Measurements from ENCODE around the gene ITFG2. TPM values are rescaled to one million over a fixed set of nuclear protein-coding genes. Genes with fewer than 3 reads are reported as not detected.

Gene ITFG2
- polyA plus RNA-seq, 1 experiment, result 17.4 TPM

- ChIA-PET CTCF (interaction anchor here (0.7 to 1.2 kb wide), 2 partner anchors 15 to 221 kb away, joined by 3 to 4 read pairs; partner anchors contain the start of gene NRIP2), POLR2A (interaction anchor here (0.6 kb wide), 1 partner anchor 209 kb away, joined by 4 read pairs; no protein-coding TSS in a partner anchor)
- DNase-seq (ENCODE audit: low read depth, low spot score), result no peak
- H3K27me3 ChIP-seq (ENCODE audit: control insufficient read depth, insufficient read depth, low read length), result no peaks in the 10 kb centered on the region
- TF ChIP-seq CTCF (IDR thresholded peaks at IDR 0.05; ENCODE audit: low read depth, low read length), result no peak
- no peak overlapping the region for H3K4me3 ChIP-seq (ENCODE audit: low read depth, low read length)
- H3K27ac ChIP-seq (ENCODE audit: low read depth, low read length), result no peak overlapping the region
- no peaks in the 10 kb centered on the region; the same call in 1 of the 2 replicates for H3K9me3 ChIP-seq (ENCODE audit: control insufficient read depth, insufficient read depth, low read length)
These were observed 7.3 kb downstream of the ITFG2 start for GRCh38 chr12:2819810-2820209.

GRCh38 chr12:2820432-2820831 is 8.0 kb downstream of the ITFG2 start:
- H3K27me3 ChIP-seq (ENCODE audit: control insufficient read depth, insufficient read depth, low read length), result no peaks in the 10 kb centered on the region
- CTCF ChIA-PET, result interaction anchor here (1.2 kb wide), 1 partner anchor 221 kb away, joined by 3 read pairs; no protein-coding TSS in a partner anchor
- no peak overlapping the region for H3K4me3 ChIP-seq (ENCODE audit: low read depth, low read length)
- DNase-seq (ENCODE audit: low read depth, low spot score), result no peak
- H3K9me3 ChIP-seq (ENCODE audit: control insufficient read depth, insufficient read depth, low read length), result no peaks in the 10 kb centered on the region; the same call in 1 of the 2 replicates
- TF ChIP-seq CTCF (IDR thresholded peaks at IDR 0.05; ENCODE audit: low read depth, low read length), result no peak
- H3K27ac ChIP-seq (ENCODE audit: low read depth, low read length), result no peak overlapping the region
- POLR2A ChIA-PET, result no interaction called here

GRCh38 chr12:2823483-2823882 is 11.0 kb downstream of the ITFG2 start:
- POLR2A ChIA-PET, result no interaction called here
- no peaks in the 10 kb centered on the region; the same call in 1 of the 2 replicates for H3K9me3 ChIP-seq (ENCODE audit: control insufficient read depth, insufficient read depth, low read length)
- no peak for TF ChIP-seq CTCF (IDR thresholded peaks at IDR 0.05; ENCODE audit: low read depth, low read length)
- DNase-seq (ENCODE audit: low read depth, low spot score), result no peak
- H3K27me3 ChIP-seq (ENCODE audit: control insufficient read depth, insufficient read depth, low read length), result no peaks in the 10 kb centered on the region
- no peak overlapping the region for H3K4me3 ChIP-seq (ENCODE audit: low read depth, low read length)
- H3K27ac ChIP-seq (ENCODE audit: low read depth, low read length), result no peak overlapping the region
- CTCF ChIA-PET, result interaction anchor here (0.8 kb wide), 1 partner anchor 8 kb away, joined by 4 read pairs; no protein-coding TSS in a partner anchor

- Histone ChIP-seq H3K27me3 (ENCODE audit: control insufficient read depth, insufficient read depth, low read length) (no peaks in the 10 kb centered on the region), H3K4me3 (ENCODE audit: low read depth, low read length) (no peak overlapping the region), H3K9me3 (ENCODE audit: control insufficient read depth, insufficient read depth, low read length) (no peaks in the 10 kb centered on the region; the same call in 1 of the 2 replicates), H3K27ac (ENCODE audit: low read depth, low read length) (no peak overlapping the region)
- ChIA-PET POLR2A (no interaction called here), CTCF (interaction anchor here (1.1 kb wide), 1 partner anchor 11 kb away, joined by 3 read pairs; no protein-coding TSS in a partner anchor)
- DNase-seq (ENCODE audit: low read depth, low spot score), result no peak
- no peak for TF ChIP-seq CTCF (IDR thresholded peaks at IDR 0.05; ENCODE audit: low read depth, low read length)
These were observed 12.1 kb downstream of the ITFG2 start for GRCh38 chr12:2824541-2824940.

GRCh38 chr12:2825132-2825531 is 12.7 kb downstream of the ITFG2 start:
- DNase-seq (ENCODE audit: low read depth, low spot score), result no peak
- Histone ChIP-seq H3K4me3 (ENCODE audit: low read depth, low read length) (no peak overlapping the region), H3K27me3 (ENCODE audit: control insufficient read depth, insufficient read depth, low read length) (no peaks in the 10 kb centered on the region), H3K9me3 (ENCODE audit: control insufficient read depth, insufficient read depth, low read length) (no peaks in the 10 kb centered on the region), H3K27ac (ENCODE audit: low read depth, low read length) (no peak overlapping the region)
- no peak for TF ChIP-seq CTCF (IDR thresholded peaks at IDR 0.05; ENCODE audit: low read depth, low read length)
- POLR2A ChIA-PET, result no interaction called here
- CTCF ChIA-PET, result interaction anchor here (0.5 to 1.1 kb wide), 2 partner anchors 12 to 17 kb away, joined by 3 read pairs; no protein-coding TSS in a partner anchor

Data from AG04450 (cell line).